Parathyroid adenoma (tissue), 2 donors: Measurements from ENCODE around the gene ZNF230.

ENCODE experiments used
- H2AFZ ChIP-seq: fragments of 300-600 bp; sonication (generic); one replicate; pipeline ENCODE4 v1.7.0; 2017; ENCODE audit warnings: antibody characterized with exemption, mild to moderate bottlenecking
- H3K27ac ChIP-seq: fragments of 300-600 bp; sonication (generic); one replicate; pipeline ENCODE4 v1.7.0; 2017
- H3K27me3 ChIP-seq: fragments of 300-600 bp; sonication (generic); one replicate; pipeline ENCODE4 v1.7.0; 2017; ENCODE audit warnings: low read length; ENCODE audit not compliant: control insufficient read depth, insufficient read depth
- H3K36me3 ChIP-seq: fragments of 300-600 bp; sonication (generic); one replicate; pipeline ENCODE4 v1.7.0; 2017; ENCODE audit warnings: low read length; ENCODE audit not compliant: control insufficient read depth, insufficient read depth
- H3K4me1 ChIP-seq: fragments of 300-600 bp; sonication (generic); one replicate; pipeline ENCODE4 v1.7.0; 2017; ENCODE audit warnings: control low read depth
- H3K4me2 ChIP-seq: fragments of 300-600 bp; sonication (generic); one replicate; pipeline ENCODE4 v1.7.0; 2017; ENCODE audit warnings: low read length
- H3K4me3 ChIP-seq: fragments of 300-600 bp; sonication (generic); one replicate; pipeline ENCODE4 v1.7.0; 2017; ENCODE audit warnings: low read depth, low read length
- H3K79me2 ChIP-seq: fragments of 300-600 bp; sonication (generic); one replicate; pipeline ENCODE4 v1.7.0; 2017; ENCODE audit warnings: control low read depth
- H3K9ac ChIP-seq: fragments of 300-600 bp; sonication (generic); one replicate; pipeline ENCODE4 v1.7.0; 2017; ENCODE audit warnings: mild to moderate bottlenecking
- H3K9me3 ChIP-seq: fragments of 300-600 bp; sonication (generic); one replicate; pipeline ENCODE4 v1.7.0; 2017; ENCODE audit warnings: low read length; ENCODE audit not compliant: control insufficient read depth
- TF ChIP-seq, protein P1 (sequence below): fragments of 300-600 bp; sonication (generic); IDR thresholded peaks from one replicate; pipeline ENCODE4 v1.7.0; 2017; ENCODE audit warnings: antibody characterized with exemption, mild to moderate bottlenecking
- donor health status: primary hyperparathyroidism.

ZNF230 gene

DNA sequence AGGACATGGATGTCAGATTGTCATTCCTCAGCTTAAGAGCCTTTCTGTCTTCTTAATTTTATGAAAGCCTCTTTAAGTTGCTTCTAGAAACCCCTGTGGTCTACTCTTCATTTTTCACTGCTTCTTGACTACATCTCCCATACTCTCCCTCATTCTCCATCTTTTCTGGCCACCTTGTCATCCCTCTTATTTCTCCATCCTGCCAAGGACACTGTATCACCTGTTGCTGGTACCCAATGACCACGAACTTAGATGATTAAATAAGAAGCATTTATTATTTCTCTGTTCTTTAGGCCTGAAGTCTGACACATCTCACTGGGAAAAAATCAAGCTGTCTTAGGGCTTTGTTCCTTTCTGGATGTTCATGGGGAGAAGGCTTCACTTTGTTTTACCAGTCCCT lies 58.3 kb downstream of the ZNF230 start:
- no peaks in the 10 kb centered on the region for H3K27me3 ChIP-seq
- H3K4me1 ChIP-seq: no peaks in the 10 kb centered on the region
- TF ChIP-seq, protein P1, sequence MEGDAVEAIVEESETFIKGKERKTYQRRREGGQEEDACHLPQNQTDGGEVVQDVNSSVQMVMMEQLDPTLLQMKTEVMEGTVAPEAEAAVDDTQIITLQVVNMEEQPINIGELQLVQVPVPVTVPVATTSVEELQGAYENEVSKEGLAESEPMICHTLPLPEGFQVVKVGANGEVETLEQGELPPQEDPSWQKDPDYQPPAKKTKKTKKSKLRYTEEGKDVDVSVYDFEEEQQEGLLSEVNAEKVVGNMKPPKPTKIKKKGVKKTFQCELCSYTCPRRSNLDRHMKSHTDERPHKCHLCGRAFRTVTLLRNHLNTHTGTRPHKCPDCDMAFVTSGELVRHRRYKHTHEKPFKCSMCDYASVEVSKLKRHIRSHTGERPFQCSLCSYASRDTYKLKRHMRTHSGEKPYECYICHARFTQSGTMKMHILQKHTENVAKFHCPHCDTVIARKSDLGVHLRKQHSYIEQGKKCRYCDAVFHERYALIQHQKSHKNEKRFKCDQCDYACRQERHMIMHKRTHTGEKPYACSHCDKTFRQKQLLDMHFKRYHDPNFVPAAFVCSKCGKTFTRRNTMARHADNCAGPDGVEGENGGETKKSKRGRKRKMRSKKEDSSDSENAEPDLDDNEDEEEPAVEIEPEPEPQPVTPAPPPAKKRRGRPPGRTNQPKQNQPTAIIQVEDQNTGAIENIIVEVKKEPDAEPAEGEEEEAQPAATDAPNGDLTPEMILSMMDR: no peak
- no peak overlapping the region for H3K9ac ChIP-seq
- H3K79me2 ChIP-seq: no peaks in the 10 kb centered on the region
- no peaks in the 10 kb centered on the region for H3K9me3 ChIP-seq
- no peak overlapping the region for H3K27ac ChIP-seq
- H3K36me3 ChIP-seq: no peaks in the 10 kb centered on the region
- no peak overlapping the region for H3K4me3 ChIP-seq
- no peak overlapping the region for H3K4me2 ChIP-seq
- H2AFZ ChIP-seq: no peak overlapping the region
